IMR-90 (cell line): ENCODE data around the gene TBATA.

Experiments used
- CEBPB ChIP-seq: IDR thresholded peaks from 2 replicates; pipeline ENCODE4 v1.6.1; 2012; ENCODE audit warnings: low read depth, low read length, improper control_type of control experiment
- FOS ChIP-seq: fragments of 150-350 bp; IDR thresholded peaks from 2 replicates; pipeline ENCODE4 v1.6.1; 2016; ENCODE audit warnings: low read depth, low read length
- MAZ ChIP-seq: IDR thresholded peaks from 2 replicates; pipeline ENCODE4 v1.6.1; 2012; ENCODE audit warnings: low read depth, mild to moderate bottlenecking, low read length, improper control_type of control experiment, moderate library complexity, borderline replicate concordance
- MXI1 ChIP-seq: IDR thresholded peaks from 2 replicates; pipeline ENCODE4 v1.6.1; 2012; ENCODE audit warnings: low read depth, mild to moderate bottlenecking, low read length, moderate library complexity, borderline replicate concordance
- NFE2L2 ChIP-seq: fragments of 150-350 bp; IDR thresholded peaks from 2 replicates; pipeline ENCODE4 v1.6.1; 2016; ENCODE audit warnings: low read depth, mild to moderate bottlenecking, low read length
- POLR2A ChIP-seq: IDR thresholded peaks from 2 replicates; pipeline ENCODE4 v1.6.1; 2012; ENCODE audit warnings: mild to moderate bottlenecking, low read depth, low read length
- RCOR1 ChIP-seq: IDR thresholded peaks from 2 replicates; pipeline ENCODE4 v1.6.1; 2012; ENCODE audit warnings: mild to moderate bottlenecking, low read length, improper control_type of control experiment; ENCODE audit not compliant: insufficient replicate concordance
- RFX5 ChIP-seq: IDR thresholded peaks from 2 replicates; pipeline ENCODE4 v1.8.0; 2012; ENCODE audit warnings: low read depth, mild to moderate bottlenecking, low read length, moderate library complexity
- SMC3 ChIP-seq: fragments of 150-350 bp; IDR thresholded peaks from 2 replicates; pipeline ENCODE4 v1.6.1; 2016; ENCODE audit warnings: low read depth, mild to moderate bottlenecking, antibody characterized with exemption, low read length, moderate library complexity
- TF ChIP-seq, protein P1 (sequence below): conservative IDR thresholded peaks from 2 replicates; pipeline ENCODE4 v1.5.1; 2012; ENCODE audit warnings: mild to moderate bottlenecking, low read depth, low read length, improper control_type of control experiment

DNA sequence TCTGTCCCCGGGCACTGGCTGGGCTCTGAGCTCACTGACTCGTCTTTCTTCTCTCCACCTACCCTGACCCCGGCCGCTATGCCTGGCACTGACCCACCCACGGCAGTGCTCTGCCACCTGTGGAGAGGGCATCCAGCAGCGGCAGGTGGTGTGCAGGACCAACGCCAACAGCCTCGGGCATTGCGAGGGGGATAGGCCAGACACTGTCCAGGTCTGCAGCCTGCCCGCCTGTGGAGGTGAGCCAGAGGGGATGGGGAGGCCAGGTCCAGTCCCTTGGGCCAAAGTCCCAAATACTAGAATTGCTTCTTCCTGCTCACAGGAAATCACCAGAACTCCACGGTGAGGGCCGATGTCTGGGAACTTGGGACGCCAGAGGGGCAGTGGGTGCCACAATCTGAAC is 27.3 kb downstream of the TBATA start:
- TF ChIP-seq, protein P1, sequence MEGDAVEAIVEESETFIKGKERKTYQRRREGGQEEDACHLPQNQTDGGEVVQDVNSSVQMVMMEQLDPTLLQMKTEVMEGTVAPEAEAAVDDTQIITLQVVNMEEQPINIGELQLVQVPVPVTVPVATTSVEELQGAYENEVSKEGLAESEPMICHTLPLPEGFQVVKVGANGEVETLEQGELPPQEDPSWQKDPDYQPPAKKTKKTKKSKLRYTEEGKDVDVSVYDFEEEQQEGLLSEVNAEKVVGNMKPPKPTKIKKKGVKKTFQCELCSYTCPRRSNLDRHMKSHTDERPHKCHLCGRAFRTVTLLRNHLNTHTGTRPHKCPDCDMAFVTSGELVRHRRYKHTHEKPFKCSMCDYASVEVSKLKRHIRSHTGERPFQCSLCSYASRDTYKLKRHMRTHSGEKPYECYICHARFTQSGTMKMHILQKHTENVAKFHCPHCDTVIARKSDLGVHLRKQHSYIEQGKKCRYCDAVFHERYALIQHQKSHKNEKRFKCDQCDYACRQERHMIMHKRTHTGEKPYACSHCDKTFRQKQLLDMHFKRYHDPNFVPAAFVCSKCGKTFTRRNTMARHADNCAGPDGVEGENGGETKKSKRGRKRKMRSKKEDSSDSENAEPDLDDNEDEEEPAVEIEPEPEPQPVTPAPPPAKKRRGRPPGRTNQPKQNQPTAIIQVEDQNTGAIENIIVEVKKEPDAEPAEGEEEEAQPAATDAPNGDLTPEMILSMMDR, result no peak
- TF ChIP-seq POLR2A, result no peak
- TF ChIP-seq CEBPB, result no peak
- TF ChIP-seq SMC3, result no peak
- no peak for TF ChIP-seq MAZ
- TF ChIP-seq FOS, result no peak
- TF ChIP-seq RFX5, result no peak
- TF ChIP-seq NFE2L2, result no peak
- no peak for TF ChIP-seq RCOR1
- TF ChIP-seq MXI1, result no peak
